HEK293 (cell line): ENCODE results near the gene ERG.

Experiments used
- HIC1 ChIP-seq: fragments of 450-650 bp; formaldehyde crosslinking; IDR thresholded peaks from 2 replicates; pipeline ENCODE4 v1.5.1; 2016; ENCODE audit warnings: missing biosample characterization, missing genetic modification characterization
- KLF1 ChIP-seq: fragments of 450-650 bp; formaldehyde crosslinking; IDR thresholded peaks from 2 replicates; pipeline ENCODE4 v1.5.1; 2016; ENCODE audit warnings: missing biosample characterization, missing genetic modification characterization
- PBX3 ChIP-seq: sonication (generic); formaldehyde crosslinking; IDR thresholded peaks from 2 replicates; pipeline ENCODE4 v1.8.1; 2022; ENCODE audit warnings: mild to moderate bottlenecking, moderate library complexity, missing genetic modification reagents
- SALL2 ChIP-seq: fragments of 450-650 bp; formaldehyde crosslinking; IDR thresholded peaks from 2 replicates; pipeline ENCODE4 v1.5.0; 2017; ENCODE audit warnings: missing biosample characterization, mild to moderate bottlenecking, missing genetic modification characterization, borderline replicate concordance
- TSHZ1 ChIP-seq: fragments of 450-650 bp; formaldehyde crosslinking; IDR thresholded peaks from 2 replicates; pipeline ENCODE4 v1.5.1; 2016; ENCODE audit warnings: missing biosample characterization, missing genetic modification characterization, borderline replicate concordance
- ZBTB11 ChIP-seq: fragments of 450-650 bp; formaldehyde crosslinking; conservative IDR thresholded peaks from 2 replicates; pipeline ENCODE4 v1.5.1; 2016; ENCODE audit warnings: low read depth, missing biosample characterization, missing genetic modification characterization
- ZNF274 ChIP-seq, 2 experiments: fragments of 200-500 bp in 1 of 2; fragments of 450-650 bp in 1 of 2; sonication (Bioruptor generic) in 1 of 2; formaldehyde crosslinking in 1 of 2; IDR thresholded peaks; 2 replicates each; pipeline versions ENCODE4 v1.5.1 to v1.6.1; 2014 to 2016; ENCODE audit warnings: borderline replicate concordance in 1 of 2, inconsistent platforms in 1 of 2, low read length in 1 of 2, missing biosample characterization in 1 of 2, missing genetic modification characterization in 1 of 2
- ZNF585B ChIP-seq: fragments of 450-650 bp; formaldehyde crosslinking; IDR thresholded peaks from 2 replicates; pipeline ENCODE4 v1.5.1; 2016; ENCODE audit warnings: missing biosample characterization, missing genetic modification characterization
- ZNF677 ChIP-seq: fragments of 450-650 bp; IDR thresholded peaks from 2 replicates; pipeline ENCODE4 v1.5.0; 2018; ENCODE audit warnings: missing biosample characterization, mild to moderate bottlenecking, missing genetic modification characterization, moderate library complexity
- ZNF707 ChIP-seq: fragments of 450-650 bp; formaldehyde crosslinking; IDR thresholded peaks from 2 replicates; pipeline ENCODE4 v1.5.1; 2016; ENCODE audit warnings: missing biosample characterization, missing genetic modification characterization
- TF ChIP-seq, protein P1 (sequence below): fragments of 450-650 bp; formaldehyde crosslinking; IDR thresholded peaks from 2 replicates; pipeline ENCODE4 v1.5.1; 2016; ENCODE audit warnings: missing biosample characterization, missing genetic modification characterization
- TF ChIP-seq, protein P2 (sequence below): fragments of 450-650 bp; formaldehyde crosslinking; IDR thresholded peaks from 2 replicates; pipeline ENCODE4 v1.5.1; 2016; ENCODE audit warnings: missing biosample characterization, missing genetic modification characterization, low read depth

DNA sequence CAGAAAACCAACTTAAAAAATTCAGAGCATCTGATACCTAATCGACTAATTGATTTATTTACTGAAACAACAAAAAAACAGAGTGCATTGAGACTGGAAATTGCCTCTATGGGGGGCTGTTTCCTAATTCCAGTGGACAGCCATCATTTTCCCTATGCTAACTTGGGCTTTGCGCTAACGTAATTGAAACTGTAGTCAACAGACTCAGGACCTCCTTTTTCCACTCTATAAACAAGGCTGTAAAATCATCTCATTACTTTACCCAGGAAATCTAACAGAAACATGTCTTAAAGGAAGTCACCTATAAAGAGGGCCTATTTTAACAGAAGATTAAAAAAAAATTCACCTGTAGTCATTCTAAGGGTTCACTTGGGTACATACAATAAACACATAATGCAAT, 2.1 kb downstream of the ERG start:
- TF ChIP-seq, protein P1, sequence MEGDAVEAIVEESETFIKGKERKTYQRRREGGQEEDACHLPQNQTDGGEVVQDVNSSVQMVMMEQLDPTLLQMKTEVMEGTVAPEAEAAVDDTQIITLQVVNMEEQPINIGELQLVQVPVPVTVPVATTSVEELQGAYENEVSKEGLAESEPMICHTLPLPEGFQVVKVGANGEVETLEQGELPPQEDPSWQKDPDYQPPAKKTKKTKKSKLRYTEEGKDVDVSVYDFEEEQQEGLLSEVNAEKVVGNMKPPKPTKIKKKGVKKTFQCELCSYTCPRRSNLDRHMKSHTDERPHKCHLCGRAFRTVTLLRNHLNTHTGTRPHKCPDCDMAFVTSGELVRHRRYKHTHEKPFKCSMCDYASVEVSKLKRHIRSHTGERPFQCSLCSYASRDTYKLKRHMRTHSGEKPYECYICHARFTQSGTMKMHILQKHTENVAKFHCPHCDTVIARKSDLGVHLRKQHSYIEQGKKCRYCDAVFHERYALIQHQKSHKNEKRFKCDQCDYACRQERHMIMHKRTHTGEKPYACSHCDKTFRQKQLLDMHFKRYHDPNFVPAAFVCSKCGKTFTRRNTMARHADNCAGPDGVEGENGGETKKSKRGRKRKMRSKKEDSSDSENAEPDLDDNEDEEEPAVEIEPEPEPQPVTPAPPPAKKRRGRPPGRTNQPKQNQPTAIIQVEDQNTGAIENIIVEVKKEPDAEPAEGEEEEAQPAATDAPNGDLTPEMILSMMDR (tag by site-specific recombination): no peak
- no peak for TF ChIP-seq KLF1 (tag by site-specific recombination)
- TF ChIP-seq ZNF677 (tag by site-specific recombination): no peak
- TF ChIP-seq TSHZ1 (tag by site-specific recombination): no peak
- TF ChIP-seq PBX3: no peak
- TF ChIP-seq SALL2 (tag by site-specific recombination): no peak
- TF ChIP-seq ZNF707 (tag by site-specific recombination): no peak
- no peak for TF ChIP-seq ZNF274 (IDR thresholded peaks at IDR 0.05; ENCODE audit: low read length)
- no peak for TF ChIP-seq ZNF274 (tag by site-specific recombination; IDR thresholded peaks at IDR 0.05; ENCODE audit: borderline replicate concordance)
- TF ChIP-seq ZBTB11: no peak
- TF ChIP-seq, protein P2, sequence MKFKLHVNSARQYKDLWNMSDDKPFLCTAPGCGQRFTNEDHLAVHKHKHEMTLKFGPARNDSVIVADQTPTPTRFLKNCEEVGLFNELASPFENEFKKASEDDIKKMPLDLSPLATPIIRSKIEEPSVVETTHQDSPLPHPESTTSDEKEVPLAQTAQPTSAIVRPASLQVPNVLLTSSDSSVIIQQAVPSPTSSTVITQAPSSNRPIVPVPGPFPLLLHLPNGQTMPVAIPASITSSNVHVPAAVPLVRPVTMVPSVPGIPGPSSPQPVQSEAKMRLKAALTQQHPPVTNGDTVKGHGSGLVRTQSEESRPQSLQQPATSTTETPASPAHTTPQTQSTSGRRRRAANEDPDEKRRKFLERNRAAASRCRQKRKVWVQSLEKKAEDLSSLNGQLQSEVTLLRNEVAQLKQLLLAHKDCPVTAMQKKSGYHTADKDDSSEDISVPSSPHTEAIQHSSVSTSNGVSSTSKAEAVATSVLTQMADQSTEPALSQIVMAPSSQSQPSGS (tag by site-specific recombination): no peak
- TF ChIP-seq ZNF585B (tag by site-specific recombination): no peak
- no peak for TF ChIP-seq HIC1
